ENCODE measurements around the gene UBE2C. TPM values are rescaled to one million over a fixed set of nuclear protein-coding genes. Genes with fewer than 3 reads are reported as not detected.

The UBE2C gene
- total and polyA plus RNA-seq, 10 donors, result 3.0 to 56.4 (median 13.5) TPM

- Histone ChIP-seq H3K9me3 (no peaks in the 10 kb centered on the region), H3K27ac (no peak overlapping the region), H3K4me1 (peaks cover 19 to 50% (median 24%) of the 10 kb centered on the region in 6 donors)
These were observed 39.1 kb downstream of the UBE2C start for GRCh38 chr20:45851501-45851900.

GRCh38 chr20:45852326-45852725 lies 39.9 kb downstream of the UBE2C start:
- Histone ChIP-seq H3K36me3 (peaks cover 0 to 81% (median 36%) of the 10 kb centered on the region in 6 donors), H3K27ac (no peak overlapping the region)

More at GRCh38 chr20:45851501-45851900, 39.1 kb downstream of the UBE2C start:
- no peak for TF ChIP-seq POLR2A (IDR thresholded peaks at IDR 0.05)
- TF ChIP-seq POLR2AphosphoS5 (IDR thresholded peaks at IDR 0.05), result no peak
- TF ChIP-seq CTCF (IDR thresholded peaks at IDR 0.05 in 8 of 11, conservative IDR thresholded peaks at IDR 0.05 in 3 of 11), result no peak
- no peaks in the 10 kb centered on the region for H3K27me3 ChIP-seq (replicated peaks in 1 of 7)
- intact Hi-C loops (cut with DNase I; ENCODE audit: low total_unique reads), result no loop called here
- DNase-seq, result no peak
- H3K36me3 ChIP-seq, result peaks cover 0 to 89% (median 43%) of the 10 kb centered on the region in 6 donors
- no peak overlapping the region for H3K4me3 ChIP-seq

GRCh38 chr20:45853484-45853883 lies 41.0 kb downstream of the UBE2C start:
- peaks cover 29 to 64% (median 35%) of the 10 kb centered on the region in 6 donors for H3K4me1 ChIP-seq
- intact Hi-C loops (cut with DNase I; ENCODE audit: low total_unique reads), result no loop called here
- DNase-seq, result no peak
- TF ChIP-seq POLR2A (IDR thresholded peaks at IDR 0.05) (no peak), CTCF (IDR thresholded peaks at IDR 0.05 in 8 of 11, conservative IDR thresholded peaks at IDR 0.05 in 3 of 11) (no peak), POLR2AphosphoS5 (IDR thresholded peaks at IDR 0.05) (no peak)
- 88 to 94% (median 93%) methylated on average over 2 of the region's 2 CpGs for WGBS, 5 donors
- H3K27ac ChIP-seq, result no peak overlapping the region
- H3K9me3 ChIP-seq, result no peaks in the 10 kb centered on the region
- peaks cover 0 to 69% (median 27%) of the 10 kb centered on the region in 6 donors for H3K36me3 ChIP-seq
- no peaks in the 10 kb centered on the region for H3K27me3 ChIP-seq (replicated peaks in 1 of 7)
- H3K4me3 ChIP-seq, result no peak overlapping the region

More at GRCh38 chr20:45852326-45852725, 39.9 kb downstream of the UBE2C start:
- DNase-seq, result no peak
- TF ChIP-seq POLR2A (IDR thresholded peaks at IDR 0.05), result no peak
- no peak for TF ChIP-seq POLR2AphosphoS5 (IDR thresholded peaks at IDR 0.05)
- no peak for TF ChIP-seq CTCF (IDR thresholded peaks at IDR 0.05 in 8 of 11, conservative IDR thresholded peaks at IDR 0.05 in 3 of 11)
- H3K4me3 ChIP-seq, result no peak overlapping the region
- intact Hi-C loops (cut with DNase I; ENCODE audit: low total_unique reads), result no loop called here
- 85 to 98% (median 97%) methylated on average over 6 of the region's 6 CpGs for WGBS, 5 donors
- H3K4me1 ChIP-seq, result peaks cover 22 to 55% (median 27%) of the 10 kb centered on the region in 6 donors
- no peaks in the 10 kb centered on the region for H3K27me3 ChIP-seq (replicated peaks in 1 of 7)
- H3K9me3 ChIP-seq, result no peaks in the 10 kb centered on the region

GRCh38 chr20:45857114-45857881 lies 44.9 kb downstream of the UBE2C start, which contains the start of the genes ACOT8 and ZSWIM3:
ACOT8 (minus strand) TSS chr20:45857392; CDS start chr20:45857315, 77 bp downstream.
ZSWIM3 (plus strand) TSS chr20:45857614; CDS start chr20:45857826, 212 bp downstream.
- H3K27ac ChIP-seq, result peak within 1 kb of the TSS; percentile 80 to 95 (median 88)
- peaks cover 0 to 31% (median 14%) of the 10 kb centered on the region in 6 donors for H3K36me3 ChIP-seq
- TF ChIP-seq POLR2A (IDR thresholded peaks at IDR 0.05) (peak in 1 of 3 donors; percentile 72), POLR2AphosphoS5 (IDR thresholded peaks at IDR 0.05) (peak; percentile 89 to 92 (median 90)), CTCF (IDR thresholded peaks at IDR 0.05 in 8 of 11, conservative IDR thresholded peaks at IDR 0.05 in 3 of 11) (peak in 1 of 11 experiments; percentile 16)
- intact Hi-C loops (cut with DNase I; ENCODE audit: low total_unique reads), result no loop called here
- H3K9me3 ChIP-seq, result no peaks in the 10 kb centered on the region
- WGBS, 5 donors, result 0 to 1% (median 0%) methylated on average over 21 to 36 of the region's 36 CpGs
- peaks cover 31 to 79% (median 38%) of the 10 kb centered on the region in 6 donors for H3K4me1 ChIP-seq
- H3K4me3 ChIP-seq, result peak within 1 kb of the TSS; percentile 80 to 93 (median 87)
- DNase-seq, result peak; percentile 93
- H3K27me3 ChIP-seq (replicated peaks in 1 of 7), result no peaks in the 10 kb centered on the region
